OCI-LY7 (cell line): ENCODE results near the gene COG7. TPM values are rescaled to one million over a fixed set of nuclear protein-coding genes. Genes with fewer than 3 reads are reported as not detected.

Experiments
- BruUV-seq: library from RNA; stranded (reverse); fragments of 400-500 nt; replicated peaks from 2 replicates; lab custom pipeline; 2021; lab: Mats Ljungman, UMichigan
- CTCF ChIA-PET: fragments of 300-600 bp; sonication (Branson Sonifier 250); formaldehyde crosslinking; loops from one replicate; lab custom pipeline; 2022; ENCODE audit warnings: antibody characterized with exemption; ENCODE audit not compliant: unreplicated experiment; lab: Charles Lee
- POLR2A ChIA-PET: fragments of 300-600 bp; sonication (Branson Sonifier 250); formaldehyde crosslinking; loops from one replicate; lab custom pipeline; 2022; ENCODE audit warnings: antibody characterized with exemption; lab: Charles Lee
- DNase-seq: peaks from one replicate; pipeline ENCODE4 v3.0.0-alpha.2; 2015; ENCODE audit warnings: low spot score
- H2AFZ ChIP-seq: fragments of 200-600 bp; sonication (generic), shearing (Covaris generic); 2 replicates; pipeline ENCODE4 v1.6.1; 2014; ENCODE audit warnings: mild to moderate bottlenecking, antibody characterized with exemption, low read length, moderate library complexity
- H3K27ac ChIP-seq: fragments of 200-600 bp; sonication (generic); 2 replicates; pipeline ENCODE4 v1.5.1; 2014; ENCODE audit warnings: mixed run types, low read depth, mild to moderate bottlenecking, moderate library complexity, low read length, inconsistent platforms; ENCODE audit not compliant: poor library complexity, severe bottlenecking
- H3K36me3 ChIP-seq: fragments of 200-600 bp; sonication (generic); 2 replicates; pipeline ENCODE4 v1.6.1; 2014; ENCODE audit warnings: mild to moderate bottlenecking, antibody characterized with exemption, low read length, moderate library complexity, mixed read lengths; ENCODE audit not compliant: insufficient read depth
- H3K4me1 ChIP-seq: fragments of 200-600 bp; sonication (generic); 2 replicates; pipeline ENCODE4 v1.5.1; 2014; ENCODE audit warnings: mild to moderate bottlenecking, low read length; ENCODE audit not compliant: insufficient read depth, poor library complexity, severe bottlenecking
- H3K4me2 ChIP-seq: fragments of 200-600 bp; sonication (generic); 2 replicates; pipeline ENCODE4 v1.6.1; 2014; ENCODE audit warnings: mild to moderate bottlenecking, low read length
- H3K4me3 ChIP-seq: fragments of 200-600 bp; sonication (generic); 2 replicates; pipeline ENCODE4 v1.5.1; 2014; ENCODE audit warnings: mild to moderate bottlenecking, low read depth, low read length; ENCODE audit not compliant: poor library complexity, severe bottlenecking
- H3K79me2 ChIP-seq: fragments of 200-600 bp; sonication (generic); 2 replicates; pipeline ENCODE4 v1.6.1; 2016; ENCODE audit warnings: low read depth, mild to moderate bottlenecking, low read length, moderate library complexity, mixed read lengths; ENCODE audit not compliant: insufficient read depth
- H3K9me2 ChIP-seq: fragments of 200-600 bp; sonication (generic); 2 replicates; pipeline ENCODE4 v1.6.1; 2016; ENCODE audit warnings: mild to moderate bottlenecking, low read length, mixed read lengths; ENCODE audit not compliant: insufficient read depth
- H3K9me3 ChIP-seq: fragments of 200-600 bp; sonication (generic); 2 replicates; pipeline ENCODE4 v1.6.1; 2014; ENCODE audit warnings: mild to moderate bottlenecking, mixed run types, low read length, mixed read lengths
- H4K20me1 ChIP-seq: fragments of 200-600 bp; sonication (generic); 2 replicates; pipeline ENCODE4 v1.6.1; 2014; ENCODE audit warnings: mild to moderate bottlenecking, antibody characterized with exemption, low read length, moderate library complexity, mixed read lengths; ENCODE audit not compliant: insufficient read depth
- CTCF ChIP-seq: fragments of 200-600 bp; sonication (generic); conservative IDR thresholded peaks from 2 replicates; pipeline ENCODE4 v1.5.1; 2014; ENCODE audit warnings: mild to moderate bottlenecking, antibody characterized with exemption, low read length, moderate library complexity, mixed read lengths
- EZH2phosphoT487 ChIP-seq: fragments of 200-600 bp; sonication (generic); IDR thresholded peaks from 2 replicates; pipeline ENCODE4 v1.6.1; 2018; ENCODE audit warnings: low read depth, borderline replicate concordance, mild to moderate bottlenecking, mixed run types, antibody characterized with exemption, low read length, moderate library complexity, mixed read lengths
- intact Hi-C: fragments of 100-400 bp; cut with micrococcal nuclease; formaldehyde crosslinking; loops from one replicate; pipeline ENCODE4 v1.10.0; 2022; ENCODE audit not compliant: unreplicated experiment
- total RNA-seq, 2 experiments: library from RNA; depleted of rRNA in 1 of 2; stranded (reverse); fragments of >200 nt in 1 of 2; shearing (Covaris generic) in 1 of 2; gene quantifications; 2 replicates each; pipeline ENCODE4 v1.2.3, GENCODE V29; 2014 to 2022

The COG7 gene
- total RNA-seq, 2 experiments from 2014 or later, result 11.4 to 21.0 TPM

- H3K9me3 ChIP-seq, result no peaks in the 10 kb centered on the region
- H3K9me2 ChIP-seq, result no peaks in the 10 kb centered on the region
- no peak for DNase-seq
- intact Hi-C loops, result no loop called here
- H3K4me3 ChIP-seq, result no peak overlapping the region
- H3K4me2 ChIP-seq, result no peak overlapping the region
- ChIA-PET CTCF (no interaction called here), POLR2A (interaction anchor here (0.8 kb wide), 1 partner anchor 22 kb away, joined by 3 read pairs; no protein-coding TSS in a partner anchor)
- TF ChIP-seq EZH2phosphoT487 (no peak), CTCF (no peak)
- no peak overlapping the region for H3K27ac ChIP-seq
- no peaks in the 10 kb centered on the region for H3K79me2 ChIP-seq
- H4K20me1 ChIP-seq, result peaks cover 5% of the 10 kb centered on the region; the same call in 1 of the 2 replicates
- BruUV-seq, result no TSS peak
- H3K4me1 ChIP-seq, result no peaks in the 10 kb centered on the region
- no peak overlapping the region for H2AFZ ChIP-seq
- H3K36me3 ChIP-seq, result peaks cover 99% of the 10 kb centered on the region
Observed at GRCh38 chr16:23482778-23483177, 29.8 kb upstream of the COG7 start.

- BruUV-seq, result no TSS peak
- Histone ChIP-seq H3K4me2 (no peak overlapping the region), H4K20me1 (peaks cover 5% of the 10 kb centered on the region; the same call in 1 of the 2 replicates), H3K4me1 (no peaks in the 10 kb centered on the region), H3K79me2 (peaks cover 4% of the 10 kb centered on the region; the same call in 1 of the 2 replicates), H3K27ac (no peak overlapping the region), H3K4me3 (no peak overlapping the region), H2AFZ (no peak overlapping the region), H3K9me3 (no peaks in the 10 kb centered on the region), H3K9me2 (no peaks in the 10 kb centered on the region), H3K36me3 (peaks cover 99% of the 10 kb centered on the region)
- intact Hi-C loops, result no loop called here
- CTCF ChIA-PET, result no interaction called here
- DNase-seq, result no peak
- POLR2A ChIA-PET, result no interaction called here
- TF ChIP-seq CTCF (no peak), EZH2phosphoT487 (no peak)
Observed at GRCh38 chr16:23480257-23480656, 27.3 kb upstream of the COG7 start.

- no peak for DNase-seq
- H3K9me2 ChIP-seq, result no peaks in the 10 kb centered on the region
- H3K36me3 ChIP-seq, result peaks cover 99% of the 10 kb centered on the region
- no peak overlapping the region for H3K4me3 ChIP-seq
- no TSS peak for BruUV-seq
- H4K20me1 ChIP-seq, result no peaks in the 10 kb centered on the region
- H3K27ac ChIP-seq, result no peak overlapping the region
- no peaks in the 10 kb centered on the region for H3K4me1 ChIP-seq
- H3K79me2 ChIP-seq, result peaks cover 4% of the 10 kb centered on the region; the same call in 1 of the 2 replicates
- POLR2A ChIA-PET, result interaction anchor here (0.6 kb wide), 1 partner anchor 203 kb away, joined by 4 read pairs; no protein-coding TSS in a partner anchor
- CTCF ChIA-PET, result interaction anchor here (0.6 kb wide), 1 partner anchor 196 kb away, joined by 3 read pairs; no protein-coding TSS in a partner anchor
- no peak overlapping the region for H2AFZ ChIP-seq
- TF ChIP-seq CTCF (no peak), EZH2phosphoT487 (no peak)
- no peak overlapping the region for H3K4me2 ChIP-seq
- intact Hi-C loops, result no loop called here
- no peaks in the 10 kb centered on the region for H3K9me3 ChIP-seq
Observed at GRCh38 chr16:23479138-23479537, 26.1 kb upstream of the COG7 start.
